H4 (cell line): ENCODE data around the gene LRRC8C. TPM values are rescaled to one million over a fixed set of nuclear protein-coding genes. Genes with fewer than 3 reads are reported as not detected.

Source experiments
- DNase-seq: peaks from one replicate; pipeline ENCODE4 v3.0.0-alpha.2; 2015; ENCODE audit warnings: low spot score
- total RNA-seq: library from RNA; depleted of rRNA; stranded (reverse); fragments of >200 nt; shearing (Covaris generic); gene quantifications from 2 replicates; pipeline ENCODE4 v1.2.3, GENCODE V29; 2014

Gene LRRC8C
- total RNA-seq, 1 experiment from 2014 or later: 7.0 TPM

DNA sequence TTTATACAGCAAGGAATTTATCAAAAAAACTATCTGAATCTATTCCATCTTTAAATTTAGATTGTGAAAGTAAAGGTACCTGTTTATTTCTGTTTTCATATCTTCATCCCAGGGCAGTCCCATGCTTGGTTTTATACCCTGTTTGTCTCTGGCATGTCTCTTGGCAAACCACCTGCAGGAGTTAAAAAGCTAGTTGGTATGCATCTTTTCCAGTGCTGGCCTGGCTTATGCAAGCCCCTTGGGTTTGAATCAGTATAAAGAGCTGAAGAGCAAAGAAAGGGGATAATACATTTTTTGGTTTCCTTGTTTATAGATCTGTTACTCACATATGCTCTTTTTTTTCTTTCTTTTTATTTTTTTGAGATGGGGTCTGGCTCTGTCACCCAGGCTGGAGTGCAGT, 37.8 kb downstream of the LRRC8C start:
- no peak for DNase-seq

- DNase-seq: no peak
Observed at GRCh38 chr1:89671775-89672488, 39.0 kb downstream of the LRRC8C start.

DNA sequence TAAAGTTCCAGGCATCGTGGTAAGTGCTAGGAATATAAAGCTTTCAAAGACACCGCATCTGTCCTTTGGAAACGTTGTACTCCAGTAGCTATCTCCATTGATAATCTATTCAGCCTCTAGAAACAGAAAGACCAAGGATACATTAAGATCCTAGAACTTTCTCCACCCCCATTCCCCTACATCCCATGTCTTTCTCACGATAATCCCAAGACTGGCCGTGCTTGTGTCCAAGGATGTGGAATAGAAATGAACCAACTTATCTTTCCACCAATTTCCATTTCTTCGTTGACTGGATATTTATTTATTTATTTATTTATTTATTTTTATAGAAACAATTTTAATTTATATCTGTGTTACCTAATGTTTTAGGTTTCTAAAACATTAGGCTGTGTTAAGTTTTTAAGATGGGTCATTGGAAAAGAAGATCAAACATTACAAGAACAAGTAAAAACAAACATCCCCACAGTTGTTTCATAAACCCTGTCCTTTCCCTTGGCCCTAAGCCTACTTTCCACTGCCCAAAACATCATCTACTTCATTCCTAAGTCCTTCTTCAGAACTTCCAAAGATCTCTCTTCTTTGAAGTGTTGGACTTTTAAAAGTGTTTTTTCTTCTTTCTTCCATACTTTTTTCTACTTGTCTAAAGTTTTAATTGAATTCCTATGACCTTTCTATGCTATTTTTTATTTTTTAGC, 39.7 kb downstream of the LRRC8C start:
- no peak for DNase-seq

- no peak for DNase-seq
Observed at GRCh38 chr1:89673251-89673650, 40.3 kb downstream of the LRRC8C start.

DNA sequence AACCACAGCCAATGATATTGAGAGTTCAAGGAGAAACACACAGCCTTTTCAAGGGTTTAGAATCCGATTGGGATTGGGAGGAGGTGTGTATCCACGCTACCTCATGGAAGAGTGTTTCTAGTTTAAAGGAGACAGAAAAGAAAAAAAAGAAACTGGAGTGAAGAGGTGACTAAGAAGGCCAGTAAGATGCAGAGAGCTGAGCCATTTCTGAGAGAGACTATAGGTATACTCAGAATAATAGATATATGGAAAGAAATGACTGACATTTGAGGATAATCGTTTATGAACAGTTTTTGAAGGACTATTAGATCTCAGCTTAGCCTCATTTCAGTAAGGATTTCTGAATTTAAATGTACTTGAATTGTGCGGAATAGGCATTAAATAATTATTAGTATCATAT, 42.8 kb downstream of the LRRC8C start:
- no peak for DNase-seq

- DNase-seq: no peak
Observed at GRCh38 chr1:89681045-89681729, 48.3 kb downstream of the LRRC8C start.

GRCh38 chr1:89682611-89683010, 49.7 kb downstream of the LRRC8C start:
- no peak for DNase-seq

DNA sequence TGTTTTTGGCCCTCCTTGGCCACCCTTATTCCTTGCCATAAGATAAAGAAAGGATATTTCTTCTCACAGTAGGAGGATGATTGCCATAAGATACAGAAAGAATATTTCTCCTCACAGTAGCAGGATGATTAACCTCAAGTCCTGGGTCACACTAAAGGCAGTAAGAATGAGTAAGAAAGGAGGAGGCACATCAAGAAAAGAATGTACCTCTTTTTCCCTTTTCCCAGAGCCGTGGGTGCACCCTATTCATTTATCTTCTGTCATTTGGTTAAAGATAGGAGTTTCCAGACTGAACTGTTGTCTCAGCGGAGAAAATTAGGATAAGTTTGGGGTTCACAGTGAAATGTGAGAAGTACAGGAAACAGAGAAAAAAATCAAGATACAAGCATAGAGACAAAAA, 52.5 kb downstream of the LRRC8C start:
- DNase-seq: no peak

DNA sequence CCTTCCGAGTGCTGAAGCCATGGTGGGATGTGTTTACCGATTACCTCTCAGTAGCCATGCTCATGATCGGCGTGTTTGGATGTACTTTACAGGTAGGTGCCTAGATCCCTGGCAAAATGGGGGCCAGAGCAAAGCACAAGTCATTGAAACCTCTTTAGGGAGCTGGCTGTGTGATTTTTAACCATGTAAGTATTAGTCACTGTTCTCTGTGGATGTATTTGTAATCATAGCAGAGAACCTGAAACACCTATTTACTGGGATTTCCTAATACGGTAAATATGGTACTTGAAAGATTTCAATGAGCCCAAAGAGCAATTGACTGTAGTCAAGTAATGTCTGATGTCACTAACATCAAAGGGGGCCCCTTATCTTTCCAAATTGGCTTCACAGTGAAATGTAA, 53.6 kb downstream of the LRRC8C start:
- no peak for DNase-seq

DNA sequence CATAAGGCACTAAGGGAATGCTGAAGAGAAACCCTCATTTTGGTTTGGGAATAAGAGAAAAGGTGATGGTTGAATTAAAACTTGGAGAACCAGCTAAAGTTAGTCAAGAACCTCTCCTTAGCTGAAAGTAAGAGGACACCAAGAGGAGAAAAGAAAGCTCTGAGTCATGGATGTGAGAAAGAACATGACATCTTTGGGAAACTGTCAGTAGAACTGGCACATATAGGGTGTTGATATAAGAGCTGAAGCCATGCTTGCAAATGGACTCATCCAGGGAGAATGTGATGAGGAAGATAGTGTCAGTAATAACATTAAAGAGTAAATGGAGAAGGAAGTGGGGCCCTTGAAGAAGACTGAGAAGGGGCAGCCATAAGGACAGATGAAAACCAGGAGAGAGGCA, 54.3 kb downstream of the LRRC8C start:
- no peak for DNase-seq

DNA sequence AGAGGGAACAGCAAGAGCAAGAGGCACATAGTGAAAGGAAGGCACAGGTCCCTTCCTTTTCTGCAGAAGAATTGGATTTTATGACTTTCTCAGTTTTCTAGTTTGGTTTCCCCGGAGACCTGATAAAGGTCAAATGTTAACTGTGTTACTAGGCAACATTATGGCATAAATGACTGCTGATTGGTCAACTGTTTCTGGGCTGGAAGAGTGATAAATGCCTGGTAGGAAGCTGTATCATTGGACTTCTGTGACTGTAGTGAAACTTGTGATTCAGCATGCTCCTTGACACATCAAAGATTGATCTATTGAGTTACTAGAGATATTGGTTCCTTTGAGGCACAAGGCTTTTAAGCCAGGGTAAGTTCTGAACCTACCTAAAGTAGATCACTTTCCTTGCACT, 55.7 kb downstream of the LRRC8C start:
- DNase-seq: no peak

DNA sequence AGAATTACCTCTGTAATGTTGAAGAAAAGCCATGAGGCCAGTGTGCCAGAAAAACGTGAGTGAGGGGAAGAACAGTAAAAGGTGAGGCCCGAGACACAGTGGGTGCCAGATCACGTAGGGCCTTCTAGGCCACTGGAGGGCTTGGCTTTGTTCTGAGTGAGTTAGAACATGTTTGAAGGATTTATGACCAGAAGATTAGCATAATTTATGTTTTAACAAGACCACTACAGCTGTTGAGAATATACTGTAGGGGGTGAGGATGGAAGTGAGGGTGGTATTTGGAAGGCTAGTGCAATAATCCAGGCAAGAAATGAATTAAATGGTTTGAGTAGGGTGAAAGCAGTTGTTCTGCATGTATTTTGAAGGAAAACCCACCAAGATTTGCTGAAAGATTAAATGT, 56.3 kb downstream of the LRRC8C start:
- DNase-seq: no peak

GRCh38 chr1:89690595-89690994, 57.7 kb downstream of the LRRC8C start:
- no peak for DNase-seq

DNA sequence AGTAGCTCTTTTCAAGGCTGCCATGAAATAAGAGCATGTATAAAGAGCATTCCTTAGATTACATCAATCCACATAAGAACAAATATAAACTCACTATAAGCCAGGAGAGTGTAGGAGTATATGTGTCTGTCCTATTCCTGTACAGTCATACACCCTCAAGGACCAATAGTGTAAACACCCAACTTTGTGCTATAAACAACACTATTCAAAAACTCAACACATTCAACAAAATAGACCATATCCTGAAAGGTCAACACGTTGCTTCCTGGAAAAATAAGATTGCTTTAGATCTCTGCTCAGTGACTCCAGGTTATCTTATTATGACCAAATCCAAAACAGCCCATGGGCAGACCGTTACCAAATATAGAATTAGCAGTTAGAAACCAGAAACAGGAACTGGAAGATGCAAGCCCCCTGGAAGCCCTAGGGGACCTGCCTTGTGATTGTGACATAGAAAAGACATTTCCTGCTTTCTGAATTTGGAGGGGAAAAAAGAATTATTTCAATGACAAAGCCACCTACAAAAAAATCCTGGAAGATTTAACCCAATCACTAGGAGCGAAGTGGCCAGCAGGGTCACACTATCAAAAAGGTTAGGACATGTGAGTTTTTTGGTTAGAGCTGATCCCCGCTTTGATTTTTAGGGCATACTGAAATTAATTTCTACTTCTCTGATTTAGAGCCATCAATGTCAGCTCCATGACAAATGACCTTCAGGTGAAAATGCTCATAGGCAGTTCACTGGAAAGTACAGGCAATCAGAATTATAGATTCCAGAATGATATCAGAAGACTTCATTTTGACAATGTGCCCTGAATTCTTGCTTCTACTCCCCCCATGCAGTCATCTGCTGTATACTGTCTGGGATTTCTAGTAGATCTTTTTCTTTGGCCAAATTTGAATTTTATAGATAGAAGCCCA, 59.9 kb downstream of the LRRC8C start:
- DNase-seq: peak; percentile 92

DNA sequence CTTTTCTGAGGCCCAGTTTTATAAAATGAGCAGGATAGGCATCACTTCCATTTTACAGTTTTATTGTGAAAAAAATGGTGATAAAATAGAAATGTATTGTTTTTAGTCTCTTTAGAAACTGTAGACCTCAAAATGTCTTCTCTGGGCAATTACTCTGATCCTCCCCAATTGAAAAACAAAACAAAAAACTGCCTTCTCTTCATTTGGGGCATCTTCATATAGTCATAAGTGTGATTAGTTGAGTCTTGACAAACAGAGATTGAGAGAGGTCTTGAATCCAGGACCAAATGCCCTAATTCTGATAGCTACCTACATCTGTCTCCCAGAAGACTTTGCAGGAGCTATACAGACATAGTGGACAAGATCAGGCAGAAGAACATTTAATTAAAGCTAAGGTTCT, 62.9 kb downstream of the LRRC8C start:
- no peak for DNase-seq

GRCh38 chr1:89697383-89697782, 64.5 kb downstream of the LRRC8C start:
- no peak for DNase-seq

GRCh38 chr1:89698020-89698560, 65.2 kb downstream of the LRRC8C start:
- DNase-seq: no peak

- DNase-seq: no peak
Observed at GRCh38 chr1:89698624-89699023, 65.7 kb downstream of the LRRC8C start.

DNA sequence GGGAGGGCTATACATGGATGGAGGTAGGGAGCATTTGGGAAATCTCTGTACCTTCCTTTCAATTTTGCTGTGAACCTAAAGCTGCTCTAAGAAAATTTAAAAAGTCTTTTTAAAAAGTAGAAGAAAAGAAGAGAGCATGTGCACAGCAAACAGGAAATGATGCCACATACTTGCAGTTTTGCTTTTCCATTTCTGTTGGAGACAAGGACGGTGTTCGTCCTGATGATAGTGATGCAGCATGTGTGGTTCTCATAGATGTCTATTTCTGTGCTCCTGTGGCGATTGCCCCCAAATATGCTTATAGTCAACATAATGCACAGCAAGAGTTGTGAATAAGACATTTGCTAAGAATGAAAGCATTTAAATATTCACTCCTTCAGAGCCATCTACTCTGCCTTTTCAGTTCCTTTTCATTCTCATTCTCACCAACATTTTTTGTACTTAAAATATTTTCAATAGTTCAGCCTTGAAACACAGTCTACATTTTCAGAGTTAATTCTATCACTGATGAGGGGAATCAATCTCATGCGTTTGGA, 66.6 kb downstream of the LRRC8C start:
- no peak for DNase-seq

- no peak for DNase-seq
Observed at GRCh38 chr1:89701746-89702241, 68.9 kb downstream of the LRRC8C start.

GRCh38 chr1:89702520-89703045, 69.7 kb downstream of the LRRC8C start:
- DNase-seq: no peak
